SK-N-SH treated with all-trans-retinoic acid at 6 μM for 48 hours (cell line): ENCODE data around the gene SLC1A4.

Experiments
- ATAC-seq: fragments of 200-7000 bp; cut with Tn5 transposase; 3 replicates; pipeline ENCODE4 v1.9.1; 2020; ENCODE audit warnings: mild to moderate bottlenecking, moderate library complexity
- ARNTL ChIP-seq: fragments of 450-650 bp; formaldehyde crosslinking; IDR thresholded peaks from 2 replicates; pipeline ENCODE4 v1.5.0; 2020; ENCODE audit warnings: low read depth, mild to moderate bottlenecking, moderate library complexity, borderline replicate concordance
- BACH2 ChIP-seq: fragments of 250-450 bp; sonication (Bioruptor Pico); IDR thresholded peaks from 2 replicates; pipeline ENCODE4 v1.9.0; 2021; ENCODE audit warnings: mild to moderate bottlenecking, borderline replicate concordance
- CSDC2 ChIP-seq: fragments of 250-450 bp; sonication (Bioruptor Pico); IDR thresholded peaks from 2 replicates; pipeline ENCODE4 v1.5.0; 2020; ENCODE audit warnings: mild to moderate bottlenecking, moderate library complexity
- GLIS3 ChIP-seq: fragments of 250-450 bp; sonication (Bioruptor Pico); IDR thresholded peaks from 2 replicates; pipeline ENCODE4 v1.5.0; 2020; ENCODE audit warnings: mild to moderate bottlenecking, moderate library complexity
- OSR1 ChIP-seq: fragments of 250-450 bp; sonication (Bioruptor Pico); IDR thresholded peaks from 2 replicates; pipeline ENCODE4 v1.8.0; 2022; ENCODE audit warnings: moderate library complexity, mild to moderate bottlenecking, inconsistent platforms
- POU6F1 ChIP-seq: fragments of 250-450 bp; sonication (Bioruptor Pico); IDR thresholded peaks from 2 replicates; pipeline ENCODE4 v1.8.0; 2021; ENCODE audit warnings: low read depth, mild to moderate bottlenecking, moderate library complexity, borderline replicate concordance
- PPARA ChIP-seq: fragments of 250-450 bp; sonication (Bioruptor Pico); IDR thresholded peaks from 2 replicates; pipeline ENCODE4 v1.5.0; 2020; ENCODE audit warnings: mild to moderate bottlenecking, borderline replicate concordance
- RARB ChIP-seq: fragments of 250-450 bp; sonication (Bioruptor Pico); IDR thresholded peaks from 2 replicates; pipeline ENCODE4 v1.8.0; 2021; ENCODE audit warnings: mild to moderate bottlenecking, moderate library complexity
- SNAI2 ChIP-seq: fragments of 250-450 bp; sonication (Bioruptor Pico); IDR thresholded peaks from 2 replicates; pipeline ENCODE4 v1.5.0; 2020; ENCODE audit warnings: mild to moderate bottlenecking, moderate library complexity
- TCF4 ChIP-seq: fragments of 250-450 bp; sonication (Bioruptor Pico); IDR thresholded peaks from 2 replicates; pipeline ENCODE4 v1.8.0; 2021; ENCODE audit warnings: mild to moderate bottlenecking, moderate library complexity, borderline replicate concordance
- ZC3H10 ChIP-seq: fragments of 250-450 bp; sonication (Bioruptor Pico); IDR thresholded peaks from 2 replicates; pipeline ENCODE4 v1.5.1; 2021; ENCODE audit warnings: mild to moderate bottlenecking, moderate library complexity
- ZFP3 ChIP-seq: fragments of 250-450 bp; sonication (Bioruptor Pico); IDR thresholded peaks from 2 replicates; pipeline ENCODE4 v1.5.0; 2020; ENCODE audit warnings: mild to moderate bottlenecking, moderate library complexity
- ZFP30 ChIP-seq: fragments of 450-650 bp; formaldehyde crosslinking; IDR thresholded peaks from 2 replicates; pipeline ENCODE4 v1.5.0; 2022; ENCODE audit warnings: mild to moderate bottlenecking, moderate library complexity
- ZNF565 ChIP-seq: fragments of 450-650 bp; formaldehyde crosslinking; conservative IDR thresholded peaks from 2 replicates; pipeline ENCODE4 v1.5.0; 2020; ENCODE audit warnings: low read depth, mild to moderate bottlenecking, moderate library complexity
- ZNF70 ChIP-seq: fragments of 450-650 bp; formaldehyde crosslinking; IDR thresholded peaks from 2 replicates; pipeline ENCODE4 v1.5.0; 2020; ENCODE audit warnings: mild to moderate bottlenecking, moderate library complexity
- ZNF8 ChIP-seq: fragments of 450-650 bp; formaldehyde crosslinking; IDR thresholded peaks from 2 replicates; pipeline ENCODE4 v1.5.0; 2020; ENCODE audit warnings: mild to moderate bottlenecking, moderate library complexity
- TF ChIP-seq, protein P1 (sequence below): fragments of 250-450 bp; sonication (Bioruptor Pico); IDR thresholded peaks from 2 replicates; pipeline ENCODE4 v1.5.1; 2021; ENCODE audit warnings: mild to moderate bottlenecking, moderate library complexity
- TF ChIP-seq, protein P2 (sequence below): fragments of 250-450 bp; sonication (Bioruptor Pico); IDR thresholded peaks from 2 replicates; pipeline ENCODE4 v1.5.1; 2020; ENCODE audit warnings: low read depth, mild to moderate bottlenecking, moderate library complexity
- TF ChIP-seq, protein P3 (sequence below): fragments of 250-450 bp; sonication (Bioruptor Pico); IDR thresholded peaks from 2 replicates; pipeline ENCODE4 v1.5.0; 2020; ENCODE audit warnings: mild to moderate bottlenecking, moderate library complexity
- TF ChIP-seq, protein P4 (sequence below): fragments of 250-450 bp; sonication (Bioruptor Pico); IDR thresholded peaks from 2 replicates; pipeline ENCODE4 v1.8.0; 2020; ENCODE audit warnings: mild to moderate bottlenecking, moderate library complexity, borderline replicate concordance

Gene SLC1A4

GRCh38 chr2:65020943-65021528 is 31.8 kb downstream of the SLC1A4 start:
- TF ChIP-seq, protein P1, sequence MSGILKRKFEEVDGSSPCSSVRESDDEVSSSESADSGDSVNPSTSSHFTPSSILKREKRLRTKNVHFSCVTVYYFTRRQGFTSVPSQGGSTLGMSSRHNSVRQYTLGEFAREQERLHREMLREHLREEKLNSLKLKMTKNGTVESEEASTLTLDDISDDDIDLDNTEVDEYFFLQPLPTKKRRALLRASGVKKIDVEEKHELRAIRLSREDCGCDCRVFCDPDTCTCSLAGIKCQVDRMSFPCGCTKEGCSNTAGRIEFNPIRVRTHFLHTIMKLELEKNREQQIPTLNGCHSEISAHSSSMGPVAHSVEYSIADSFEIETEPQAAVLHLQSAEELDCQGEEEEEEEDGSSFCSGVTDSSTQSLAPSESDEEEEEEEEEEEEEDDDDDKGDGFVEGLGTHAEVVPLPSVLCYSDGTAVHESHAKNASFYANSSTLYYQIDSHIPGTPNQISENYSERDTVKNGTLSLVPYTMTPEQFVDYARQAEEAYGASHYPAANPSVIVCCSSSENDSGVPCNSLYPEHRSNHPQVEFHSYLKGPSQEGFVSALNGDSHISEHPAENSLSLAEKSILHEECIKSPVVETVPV (CRISPR knock-in tag): no peak
- no peak for TF ChIP-seq TCF4 (CRISPR knock-in tag)

DNA sequence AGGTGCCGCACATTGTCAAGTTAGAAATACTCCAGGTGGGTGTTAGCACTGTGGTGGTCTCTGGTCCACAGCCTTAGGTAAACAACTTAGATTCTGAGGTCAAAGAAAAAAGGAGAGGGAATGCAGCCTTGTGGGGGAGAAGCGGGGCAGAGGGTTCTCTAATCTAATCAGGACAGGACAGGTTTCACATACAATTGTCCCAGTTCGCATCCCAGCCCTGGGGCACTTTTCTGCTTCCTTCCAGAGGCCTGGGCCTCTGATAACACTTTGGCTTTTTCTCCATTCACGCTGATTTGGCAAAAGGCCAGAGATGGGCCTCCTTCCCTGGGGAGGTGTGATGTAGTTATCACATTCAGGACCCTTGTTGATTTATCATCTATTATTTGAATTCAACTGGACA is 32.5 kb downstream of the SLC1A4 start:
- no peak for ATAC-seq
- TF ChIP-seq OSR1 (CRISPR knock-in tag) (no peak), TCF4 (CRISPR knock-in tag) (no peak), RARB (CRISPR knock-in tag) (no peak), SNAI2 (CRISPR knock-in tag) (no peak), GLIS3 (no peak), BACH2 (no peak), ZNF8 (CRISPR knock-in tag) (no peak), ZFP3 (no peak), PPARA (CRISPR knock-in tag) (no peak), ARNTL (CRISPR knock-in tag) (no peak), POU6F1 (CRISPR knock-in tag) (no peak)
- TF ChIP-seq, protein P2, sequence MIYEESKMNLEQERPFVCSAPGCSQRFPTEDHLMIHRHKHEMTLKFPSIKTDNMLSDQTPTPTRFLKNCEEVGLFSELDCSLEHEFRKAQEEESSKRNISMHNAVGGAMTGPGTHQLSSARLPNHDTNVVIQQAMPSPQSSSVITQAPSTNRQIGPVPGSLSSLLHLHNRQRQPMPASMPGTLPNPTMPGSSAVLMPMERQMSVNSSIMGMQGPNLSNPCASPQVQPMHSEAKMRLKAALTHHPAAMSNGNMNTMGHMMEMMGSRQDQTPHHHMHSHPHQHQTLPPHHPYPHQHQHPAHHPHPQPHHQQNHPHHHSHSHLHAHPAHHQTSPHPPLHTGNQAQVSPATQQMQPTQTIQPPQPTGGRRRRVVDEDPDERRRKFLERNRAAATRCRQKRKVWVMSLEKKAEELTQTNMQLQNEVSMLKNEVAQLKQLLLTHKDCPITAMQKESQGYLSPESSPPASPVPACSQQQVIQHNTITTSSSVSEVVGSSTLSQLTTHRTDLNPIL (CRISPR knock-in tag): no peak
- TF ChIP-seq, protein P3, sequence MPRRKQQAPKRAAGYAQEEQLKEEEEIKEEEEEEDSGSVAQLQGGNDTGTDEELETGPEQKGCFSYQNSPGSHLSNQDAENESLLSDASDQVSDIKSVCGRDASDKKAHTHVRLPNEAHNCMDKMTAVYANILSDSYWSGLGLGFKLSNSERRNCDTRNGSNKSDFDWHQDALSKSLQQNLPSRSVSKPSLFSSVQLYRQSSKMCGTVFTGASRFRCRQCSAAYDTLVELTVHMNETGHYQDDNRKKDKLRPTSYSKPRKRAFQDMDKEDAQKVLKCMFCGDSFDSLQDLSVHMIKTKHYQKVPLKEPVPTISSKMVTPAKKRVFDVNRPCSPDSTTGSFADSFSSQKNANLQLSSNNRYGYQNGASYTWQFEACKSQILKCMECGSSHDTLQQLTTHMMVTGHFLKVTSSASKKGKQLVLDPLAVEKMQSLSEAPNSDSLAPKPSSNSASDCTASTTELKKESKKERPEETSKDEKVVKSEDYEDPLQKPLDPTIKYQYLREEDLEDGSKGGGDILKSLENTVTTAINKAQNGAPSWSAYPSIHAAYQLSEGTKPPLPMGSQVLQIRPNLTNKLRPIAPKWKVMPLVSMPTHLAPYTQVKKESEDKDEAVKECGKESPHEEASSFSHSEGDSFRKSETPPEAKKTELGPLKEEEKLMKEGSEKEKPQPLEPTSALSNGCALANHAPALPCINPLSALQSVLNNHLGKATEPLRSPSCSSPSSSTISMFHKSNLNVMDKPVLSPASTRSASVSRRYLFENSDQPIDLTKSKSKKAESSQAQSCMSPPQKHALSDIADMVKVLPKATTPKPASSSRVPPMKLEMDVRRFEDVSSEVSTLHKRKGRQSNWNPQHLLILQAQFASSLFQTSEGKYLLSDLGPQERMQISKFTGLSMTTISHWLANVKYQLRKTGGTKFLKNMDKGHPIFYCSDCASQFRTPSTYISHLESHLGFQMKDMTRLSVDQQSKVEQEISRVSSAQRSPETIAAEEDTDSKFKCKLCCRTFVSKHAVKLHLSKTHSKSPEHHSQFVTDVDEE (CRISPR knock-in tag): no peak

More at GRCh38 chr2:65020943-65021528, 31.8 kb downstream of the SLC1A4 start:
- no peak for ATAC-seq

DNA sequence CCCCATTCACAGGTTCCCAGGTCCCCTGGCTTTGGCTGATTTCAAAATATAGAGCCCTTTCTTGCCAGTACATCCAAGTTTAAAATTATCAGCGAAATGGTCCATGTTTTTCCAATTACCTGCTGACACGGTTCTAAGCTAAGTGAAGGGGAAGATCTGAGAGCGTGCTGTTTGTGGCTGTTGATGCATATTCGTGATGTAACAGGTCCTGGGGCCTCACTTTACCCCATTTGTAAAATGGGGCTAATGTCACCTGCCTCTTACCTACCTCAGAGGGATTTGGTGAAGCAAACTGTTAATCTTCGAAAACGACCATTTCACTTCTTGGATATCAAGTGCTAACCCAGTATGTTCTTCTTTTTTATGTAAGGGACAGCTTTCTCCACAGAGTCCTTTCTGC is 33.0 kb downstream of the SLC1A4 start:
- TF ChIP-seq RARB (CRISPR knock-in tag) (no peak), ARNTL (CRISPR knock-in tag) (no peak), CSDC2 (CRISPR knock-in tag) (no peak), ZNF8 (CRISPR knock-in tag) (no peak), ZC3H10 (CRISPR knock-in tag) (no peak), ZNF70 (CRISPR knock-in tag) (no peak), ZNF565 (no peak), BACH2 (no peak), ZFP30 (CRISPR knock-in tag) (no peak), SNAI2 (CRISPR knock-in tag) (no peak), GLIS3 (no peak), OSR1 (CRISPR knock-in tag) (no peak), ZFP3 (no peak)
- TF ChIP-seq, protein P3 (CRISPR knock-in tag): no peak
- TF ChIP-seq, protein P2 (CRISPR knock-in tag): no peak
- TF ChIP-seq, protein P1 (CRISPR knock-in tag): no peak
- TF ChIP-seq, protein P4, sequence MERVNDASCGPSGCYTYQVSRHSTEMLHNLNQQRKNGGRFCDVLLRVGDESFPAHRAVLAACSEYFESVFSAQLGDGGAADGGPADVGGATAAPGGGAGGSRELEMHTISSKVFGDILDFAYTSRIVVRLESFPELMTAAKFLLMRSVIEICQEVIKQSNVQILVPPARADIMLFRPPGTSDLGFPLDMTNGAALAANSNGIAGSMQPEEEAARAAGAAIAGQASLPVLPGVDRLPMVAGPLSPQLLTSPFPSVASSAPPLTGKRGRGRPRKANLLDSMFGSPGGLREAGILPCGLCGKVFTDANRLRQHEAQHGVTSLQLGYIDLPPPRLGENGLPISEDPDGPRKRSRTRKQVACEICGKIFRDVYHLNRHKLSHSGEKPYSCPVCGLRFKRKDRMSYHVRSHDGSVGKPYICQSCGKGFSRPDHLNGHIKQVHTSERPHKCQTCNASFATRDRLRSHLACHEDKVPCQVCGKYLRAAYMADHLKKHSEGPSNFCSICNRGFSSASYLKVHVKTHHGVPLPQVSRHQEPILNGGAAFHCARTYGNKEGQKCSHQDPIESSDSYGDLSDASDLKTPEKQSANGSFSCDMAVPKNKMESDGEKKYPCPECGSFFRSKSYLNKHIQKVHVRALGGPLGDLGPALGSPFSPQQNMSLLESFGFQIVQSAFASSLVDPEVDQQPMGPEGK: no peak
- TF ChIP-seq, all 23 proteins: peak for 0

More for the DNA sequence above, 33.0 kb downstream of the SLC1A4 start:
- no peak for ATAC-seq
